Spleen (tissue), 7 donors: ENCODE measurements around the gene TMEM135.

Experiments used
- POLR2A ChIP-seq, 3 donors: fragments of 450-650 bp; IDR thresholded peaks; one replicate each; pipeline ENCODE4 v1.5.1; 2017; ENCODE audit warnings: antibody characterized with exemption in 3 of 3, mild to moderate bottlenecking in 1 of 3
- TF ChIP-seq, protein P1 (sequence below), 11 experiments: fragments of 200-600 bp in 7 of 11; fragments of 450-650 bp in 4 of 11; sonication (generic) in 4 of 11; IDR thresholded peaks in 8 of 11; conservative IDR thresholded peaks in 3 of 11; 1 replicate in 7 of 11; 2 replicates in 4 of 11; pipeline versions ENCODE4 v1.4.0 to v1.8.0; 2016 to 2021; ENCODE audit warnings: antibody characterized with exemption in 11 of 11, inconsistent platforms in 4 of 11, mild to moderate bottlenecking in 1 of 11
- donor health status: DM: no; HTN: no; CAD: no; lungs with moderate emphysema.
- donor health status: DM: no; HTN: no; CAD: no.
- donor health status: DM: no; HTN: no; CAD: no.

DNA sequence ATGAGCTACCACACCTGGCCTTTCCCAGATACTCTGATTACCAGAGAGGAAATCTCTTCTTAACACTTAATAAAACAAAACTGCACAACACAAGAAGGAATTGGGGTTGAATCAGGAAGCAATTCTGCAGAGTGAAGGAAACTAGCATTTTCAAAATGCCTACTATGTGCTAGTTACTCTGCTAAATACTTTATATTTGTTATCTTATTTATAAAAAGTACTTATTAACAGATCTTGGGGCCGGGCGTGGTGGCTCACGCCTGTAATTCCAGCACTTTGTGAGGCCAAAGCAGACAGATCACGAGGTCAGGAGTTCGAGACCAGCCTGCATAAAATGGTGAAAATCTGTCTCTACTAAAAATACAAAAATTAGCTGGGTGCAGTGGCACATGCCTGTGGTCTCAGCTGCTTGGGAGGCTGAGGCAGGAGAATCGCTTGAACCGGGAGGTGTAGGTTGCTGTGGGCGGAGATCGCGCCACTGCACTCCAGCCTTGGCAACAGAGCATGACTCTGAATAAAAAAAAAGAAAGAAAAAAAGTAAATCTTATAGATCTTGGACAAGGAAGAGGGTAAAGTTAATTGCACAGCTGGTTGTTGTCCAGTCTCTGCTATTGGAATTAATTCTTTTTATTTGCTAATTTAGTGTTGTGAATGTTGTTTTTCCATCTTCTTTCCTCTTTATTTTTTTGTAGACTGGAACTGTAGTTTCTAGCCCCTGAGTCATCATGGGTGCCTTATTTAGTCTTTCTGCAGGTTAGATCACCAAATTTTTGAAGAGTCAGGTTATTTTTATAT is 22.1 kb downstream of the TMEM135 start:
- TF ChIP-seq, protein P1, sequence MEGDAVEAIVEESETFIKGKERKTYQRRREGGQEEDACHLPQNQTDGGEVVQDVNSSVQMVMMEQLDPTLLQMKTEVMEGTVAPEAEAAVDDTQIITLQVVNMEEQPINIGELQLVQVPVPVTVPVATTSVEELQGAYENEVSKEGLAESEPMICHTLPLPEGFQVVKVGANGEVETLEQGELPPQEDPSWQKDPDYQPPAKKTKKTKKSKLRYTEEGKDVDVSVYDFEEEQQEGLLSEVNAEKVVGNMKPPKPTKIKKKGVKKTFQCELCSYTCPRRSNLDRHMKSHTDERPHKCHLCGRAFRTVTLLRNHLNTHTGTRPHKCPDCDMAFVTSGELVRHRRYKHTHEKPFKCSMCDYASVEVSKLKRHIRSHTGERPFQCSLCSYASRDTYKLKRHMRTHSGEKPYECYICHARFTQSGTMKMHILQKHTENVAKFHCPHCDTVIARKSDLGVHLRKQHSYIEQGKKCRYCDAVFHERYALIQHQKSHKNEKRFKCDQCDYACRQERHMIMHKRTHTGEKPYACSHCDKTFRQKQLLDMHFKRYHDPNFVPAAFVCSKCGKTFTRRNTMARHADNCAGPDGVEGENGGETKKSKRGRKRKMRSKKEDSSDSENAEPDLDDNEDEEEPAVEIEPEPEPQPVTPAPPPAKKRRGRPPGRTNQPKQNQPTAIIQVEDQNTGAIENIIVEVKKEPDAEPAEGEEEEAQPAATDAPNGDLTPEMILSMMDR (IDR thresholded peaks at IDR 0.05 in 8 of 11, conservative IDR thresholded peaks at IDR 0.05 in 3 of 11): no peak
- TF ChIP-seq POLR2A (IDR thresholded peaks at IDR 0.05): no peak
